K562 (cell line): ENCODE results near the gene ZMYND8. TPM values are rescaled to one million over a fixed set of nuclear protein-coding genes. Genes with fewer than 3 reads are reported as not detected.

Source experiments
- CBFA2T3 ChIP-seq: fragments of 450-650 bp; IDR thresholded peaks from 2 replicates; pipeline ENCODE4 v1.6.1; 2017
- CBX1 ChIP-seq: sonication (generic); IDR thresholded peaks from 2 replicates; pipeline ENCODE4 v1.6.1; 2016; ENCODE audit warnings: antibody characterized with exemption, low read depth, mild to moderate bottlenecking
- DACH1 ChIP-seq: fragments of 450-650 bp; IDR thresholded peaks from 2 replicates; pipeline ENCODE4 v1.6.1; 2018; ENCODE audit not compliant: partially characterized antibody
- DLX4 ChIP-seq: fragments of 250-450 bp; sonication (Bioruptor Pico); IDR thresholded peaks from 2 replicates; pipeline ENCODE4 v1.6.1; 2021; ENCODE audit warnings: mild to moderate bottlenecking
- EP400 ChIP-seq: fragments of 450-650 bp; IDR thresholded peaks from 2 replicates; pipeline ENCODE4 v1.6.1; 2017; ENCODE audit warnings: antibody characterized with exemption, mild to moderate bottlenecking, moderate library complexity
- GTF2A2 ChIP-seq: IDR thresholded peaks from 2 replicates; pipeline ENCODE4 v1.6.1; 2016; ENCODE audit warnings: mild to moderate bottlenecking, missing genetic modification characterization, missing compliant biosample characterization
- ILK ChIP-seq: fragments of 450-650 bp; IDR thresholded peaks from 2 replicates; pipeline ENCODE4 v1.6.1; 2016; ENCODE audit warnings: missing genetic modification characterization, low read depth, mild to moderate bottlenecking, missing compliant biosample characterization, moderate library complexity, borderline replicate concordance
- MAFG ChIP-seq: fragments of 450-650 bp; conservative IDR thresholded peaks from 2 replicates; pipeline ENCODE4 v1.6.1; 2016; ENCODE audit warnings: missing genetic modification characterization, missing compliant biosample characterization
- NBN ChIP-seq: fragments of 450-650 bp; IDR thresholded peaks from 2 replicates; pipeline ENCODE4 v1.6.1; 2016; ENCODE audit warnings: low read depth, mild to moderate bottlenecking
- NCOA4 ChIP-seq: fragments of 450-650 bp; IDR thresholded peaks from 2 replicates; pipeline ENCODE4 v1.6.1; 2018; ENCODE audit warnings: mild to moderate bottlenecking; ENCODE audit not compliant: partially characterized antibody
- NFE2 ChIP-seq: IDR thresholded peaks from 2 replicates; pipeline ENCODE4 v1.6.1; 2014; ENCODE audit warnings: antibody characterized with exemption, low read depth
- PKNOX1 ChIP-seq: fragments of 450-650 bp; IDR thresholded peaks from 2 replicates; pipeline ENCODE4 v1.6.1; 2016
- POLR2A ChIP-seq: fragments of 450-650 bp; conservative IDR thresholded peaks from 2 replicates; pipeline ENCODE4 v1.6.1; 2016
- PRDM10 ChIP-seq: fragments of 450-650 bp; IDR thresholded peaks from 2 replicates; pipeline ENCODE4 v1.6.1; 2018; ENCODE audit not compliant: partially characterized antibody
- SAFB2 ChIP-seq: fragments of 200-400 bp; formaldehyde crosslinking; IDR thresholded peaks from 2 replicates; pipeline ENCODE4 v1.6.1; 2018; ENCODE audit warnings: borderline replicate concordance, low read length, low read depth, moderate library complexity; ENCODE audit not compliant: severe bottlenecking
- SNRNP70 ChIP-seq: fragments of 200-400 bp; formaldehyde crosslinking; optimal IDR thresholded peaks from 2 replicates; pipeline ENCODE3; 2017; ENCODE audit warnings: low read depth, low read length
- ZBED1 ChIP-seq: IDR thresholded peaks from 2 replicates; pipeline ENCODE4 v1.6.1; 2014
- ZBTB11 ChIP-seq, 3 experiments: fragments of 200-800 bp in 1 of 3; fragments of 250-450 bp in 1 of 3; fragments of 450-650 bp in 1 of 3; sonication (Bioruptor Pico) in 1 of 3; sonication (Bioruptor generic) in 1 of 3; formaldehyde crosslinking in 1 of 3; IDR thresholded peaks; 2 replicates each; pipeline versions ENCODE4 v1.6.1 to v1.8.0; 2016 to 2022; ENCODE audit warnings: mild to moderate bottlenecking in 2 of 3, missing genetic modification characterization in 2 of 3, missing compliant biosample characterization in 1 of 3, moderate library complexity in 1 of 3
- ZNF175 ChIP-seq: fragments of 200-800 bp; sonication (Bioruptor generic); IDR thresholded peaks from 2 replicates; pipeline ENCODE4 v1.6.1; 2016; ENCODE audit warnings: low read depth, mild to moderate bottlenecking, missing genetic modification characterization, missing compliant biosample characterization
- ZNF232 ChIP-seq: sonication (generic); formaldehyde crosslinking; IDR thresholded peaks from 2 replicates; pipeline ENCODE4 v1.8.0; 2022; ENCODE audit warnings: mild to moderate bottlenecking, missing genetic modification reagents
- polyA plus RNA-seq, 8 experiments: library from polyadenylated mRNA; depleted of rRNA in 4 of 8; stranded (reverse) in 5 of 8; unstranded in 3 of 8; fragments of >200 nt; fragmentation: Nextera tagmentation in 2 of 8; fragmentation: Illumina TruSeq in 1 of 8; extraction: Ambion mirVana in 2 of 8; extraction: Trizol in 1 of 8; gene quantifications; 2 replicates each; pipeline versions ENCODE4 v1.2.1 to v1.2.3, GENCODE V29; 2011 to 2014; ENCODE audit warnings: inconsistent platforms in 1 of 8, missing spikeins in 1 of 8
- total RNA-seq, 7 experiments: library from RNA; depleted of rRNA in 6 of 7; stranded (reverse); fragments of >200 nt in 6 of 7; fragmentation: Illumina TruSeq in 2 of 7; extraction: Trizol in 2 of 7; gene quantifications; 2 replicates each; pipeline versions ENCODE4 v1.2.1 to v1.2.3, GENCODE V29; 2011 to 2021; ENCODE audit warnings: low replicate concordance in 1 of 7

The ZMYND8 gene
- total and polyA plus RNA-seq, 9 of the 15 experiments (the other 6 are each of a cell fraction or from before 2014, with no cell fraction given), result 31.8 to 148 (median 71.9) TPM

- no peak for TF ChIP-seq DLX4 (CRISPR knock-in tag)
- no peak for TF ChIP-seq CBX1
- no peak for TF ChIP-seq DACH1
- TF ChIP-seq PRDM10, result peak; percentile 26
- no peak for TF ChIP-seq ZBED1
- peak in 1 of 3 experiments; percentile 69; a peak in 2 of 6 replicates for TF ChIP-seq ZBTB11 (CRISPR knock-in tag; IDR thresholded peaks at IDR 0.05)
- no peak for TF ChIP-seq MAFG
- no peak for TF ChIP-seq NFE2
- peak; percentile 38; the same call in 1 of the 2 replicates for TF ChIP-seq EP400
- peak; percentile 75 for TF ChIP-seq PKNOX1
- no peak for TF ChIP-seq SAFB2
- TF ChIP-seq ILK, result no peak
- TF ChIP-seq NCOA4, result no peak
- TF ChIP-seq SNRNP70, result no peak
- TF ChIP-seq ZNF175 (CRISPR knock-in tag), result peak; percentile 29
- peak; percentile 33; the same call in 1 of the 2 replicates for TF ChIP-seq NBN
- peak; percentile 29; the same call in 1 of the 2 replicates for TF ChIP-seq CBFA2T3
- TF ChIP-seq GTF2A2 (tag), result 0 out of 2 replicates have a peak, but pooled peaks have one; percentile 13
- TF ChIP-seq ZNF232 (CRISPR knock-in tag), result no peak
- TF ChIP-seq POLR2A, result peak; percentile 51
Observed at GRCh38 chr20:47318586-47319516, 37.6 kb downstream of the ZMYND8 start (continued).
